Activated CD4-positive, alpha-beta T cell treated with anti-CD3 and anti-CD28 coated beads, Interleukin-2, Interleukin-6, amounts not matched to agents 100 ng/mL and 50 ng/mL, durations not matched to agents 16 hours and 8 hours (primary cell): ENCODE results near the gene CDKN2B-AS1.

ENCODE experiments used
- DNase-seq: peaks from one replicate; pipeline ENCODE4 v3.0.0-alpha.2; 2020

Gene CDKN2B-AS1

GRCh38 chr9:21983561-21983935 lies 11.0 kb upstream of the CDKN2B-AS1 start:
- no peak for DNase-seq

- DNase-seq = no peak
These were observed 10.5 kb upstream of the CDKN2B-AS1 start for GRCh38 chr9:21984101-21984500.

- no peak for DNase-seq
These were observed 8.5 kb upstream of the CDKN2B-AS1 start for GRCh38 chr9:21985964-21986667.

- DNase-seq = no peak
These were observed 6.3 kb upstream of the CDKN2B-AS1 start for GRCh38 chr9:21988056-21988990.

- DNase-seq = no peak
These were observed 5.0 kb upstream of the CDKN2B-AS1 start for GRCh38 chr9:21989440-21990189.

GRCh38 chr9:21991072-21991959 lies 3.3 kb upstream of the CDKN2B-AS1 start:
- DNase-seq = no peak

- no peak for DNase-seq
These were observed 1.6 kb upstream of the CDKN2B-AS1 start for GRCh38 chr9:21993007-21993406.

- DNase-seq = peak; percentile 56
These were observed 567 bp upstream of the CDKN2B-AS1 start, which contains the start of gene CDKN2A for GRCh38 chr9:21993893-21994555. CDKN2A (minus strand) TSS chr9:21994392.

- peak; percentile 79 for DNase-seq
These were observed 545 bp downstream of the CDKN2B-AS1 start for GRCh38 chr9:21995006-21995665.

GRCh38 chr9:21995666-21996398 lies 1.2 kb downstream of the CDKN2B-AS1 start:
- no peak for DNase-seq

GRCh38 chr9:21996438-21996837 lies 1.8 kb downstream of the CDKN2B-AS1 start:
- no peak for DNase-seq

GRCh38 chr9:21996858-21997257 lies 2.3 kb downstream of the CDKN2B-AS1 start:
- no peak for DNase-seq

GRCh38 chr9:21997480-21997879 lies 2.9 kb downstream of the CDKN2B-AS1 start:
- no peak for DNase-seq

GRCh38 chr9:21998026-21998425 lies 3.4 kb downstream of the CDKN2B-AS1 start:
- no peak for DNase-seq

GRCh38 chr9:22002038-22002437 lies 7.4 kb downstream of the CDKN2B-AS1 start:
- DNase-seq = no peak

GRCh38 chr9:22005021-22005701 lies 10.6 kb downstream of the CDKN2B-AS1 start:
- DNase-seq = no peak

- DNase-seq = no peak
These were observed 11.4 kb downstream of the CDKN2B-AS1 start for GRCh38 chr9:22005702-22006606.

- no peak for DNase-seq
These were observed 13.8 kb downstream of the CDKN2B-AS1 start for GRCh38 chr9:22008384-22008716.
